Smooth muscle cell (in vitro differentiated cells): ENCODE data around the gene TBX1. TPM values are rescaled to one million over a fixed set of nuclear protein-coding genes. Genes with fewer than 3 reads are reported as not detected.
"Not testable (repeated sequence)": the region's sequence is repeated elsewhere in the genome, so short reads cannot be mapped to it uniquely, and the experiment has no call there.

ENCODE experiments used
- DNase-seq: peaks from one replicate; lab custom pipeline; 2025; ENCODE audit not compliant: unreplicated experiment; lab: John Stamatoyannopoulos, UW
- H2AFZ ChIP-seq: fragments of 200-600 bp; sonication (generic); 2 replicates; pipeline ENCODE4 v1.6.0; 2016; ENCODE audit warnings: antibody characterized with exemption, low read depth, mild to moderate bottlenecking
- H3F3A ChIP-seq: fragments of 200-600 bp; sonication (generic); 2 replicates; pipeline ENCODE4 v1.6.0; 2017; ENCODE audit warnings: antibody characterized with exemption, low read depth
- H3K27ac ChIP-seq: fragments of 200-600 bp; sonication (generic); 2 replicates; pipeline ENCODE4 v1.5.1; 2016; ENCODE audit warnings: low read depth, mild to moderate bottlenecking
- H3K27me3 ChIP-seq: fragments of 200-600 bp; sonication (generic); 2 replicates; pipeline ENCODE4 v1.6.1; 2016; ENCODE audit warnings: low read depth, mild to moderate bottlenecking
- H3K36me3 ChIP-seq: fragments of 200-600 bp; sonication (generic); 2 replicates; pipeline ENCODE4 v1.5.1; 2016; ENCODE audit warnings: low read depth
- H3K4me1 ChIP-seq: fragments of 200-600 bp; sonication (generic); 2 replicates; pipeline ENCODE4 v1.5.1; 2016; ENCODE audit warnings: low read depth
- H3K4me2 ChIP-seq: fragments of 200-600 bp; sonication (generic); 2 replicates; pipeline ENCODE4 v1.6.0; 2016; ENCODE audit warnings: mild to moderate bottlenecking
- H3K4me3 ChIP-seq: fragments of 200-600 bp; sonication (generic); 2 replicates; pipeline ENCODE4 v1.5.1; 2016; ENCODE audit warnings: mild to moderate bottlenecking
- H3K79me2 ChIP-seq: fragments of 200-600 bp; sonication (generic); 2 replicates; pipeline ENCODE4 v1.6.0; 2016; ENCODE audit warnings: low read depth, mild to moderate bottlenecking
- H3K9ac ChIP-seq: fragments of 200-600 bp; sonication (generic); 2 replicates; pipeline ENCODE4 v1.6.0; 2016; ENCODE audit warnings: low read depth
- H3K9me3 ChIP-seq: fragments of 200-600 bp; sonication (generic); replicated peaks from 2 replicates; pipeline ENCODE4 v1.5.1; 2016; ENCODE audit warnings: low read depth
- H4K20me1 ChIP-seq: fragments of 200-600 bp; sonication (generic); 2 replicates; pipeline ENCODE4 v1.6.0; 2016; ENCODE audit warnings: low read depth
- WGBS: methylation state at CpG from one replicate; pipeline ENCODE4 v1.1.7; 2016; ENCODE audit warnings: low lambda C conversion rate; 5-methylcytosine and 5-hydroxymethylcytosine counted together
- polyA plus RNA-seq: library from polyadenylated mRNA; unstranded; fragments of >200 nt; fragmentation: Nextera tagmentation; extraction: Ambion mirVana; gene quantifications from 2 replicates; pipeline ENCODE4 v1.2.1, GENCODE V29; 2016
- total RNA-seq: library from RNA; depleted of rRNA; stranded (reverse); fragments of >200 nt; gene quantifications from 2 replicates; pipeline ENCODE4 v1.2.3, GENCODE V29; 2014
- TF ChIP-seq, protein P1 (sequence below): fragments of 200-600 bp; sonication (generic); IDR thresholded peaks from 2 replicates; pipeline ENCODE4 v1.5.1; 2017; ENCODE audit warnings: borderline replicate concordance, mild to moderate bottlenecking, antibody characterized with exemption; ENCODE audit not compliant: insufficient read depth, poor library complexity, severe bottlenecking

TBX1 gene
- total and polyA plus RNA-seq, 2 experiments from 2014 or later = not detected

DNA sequence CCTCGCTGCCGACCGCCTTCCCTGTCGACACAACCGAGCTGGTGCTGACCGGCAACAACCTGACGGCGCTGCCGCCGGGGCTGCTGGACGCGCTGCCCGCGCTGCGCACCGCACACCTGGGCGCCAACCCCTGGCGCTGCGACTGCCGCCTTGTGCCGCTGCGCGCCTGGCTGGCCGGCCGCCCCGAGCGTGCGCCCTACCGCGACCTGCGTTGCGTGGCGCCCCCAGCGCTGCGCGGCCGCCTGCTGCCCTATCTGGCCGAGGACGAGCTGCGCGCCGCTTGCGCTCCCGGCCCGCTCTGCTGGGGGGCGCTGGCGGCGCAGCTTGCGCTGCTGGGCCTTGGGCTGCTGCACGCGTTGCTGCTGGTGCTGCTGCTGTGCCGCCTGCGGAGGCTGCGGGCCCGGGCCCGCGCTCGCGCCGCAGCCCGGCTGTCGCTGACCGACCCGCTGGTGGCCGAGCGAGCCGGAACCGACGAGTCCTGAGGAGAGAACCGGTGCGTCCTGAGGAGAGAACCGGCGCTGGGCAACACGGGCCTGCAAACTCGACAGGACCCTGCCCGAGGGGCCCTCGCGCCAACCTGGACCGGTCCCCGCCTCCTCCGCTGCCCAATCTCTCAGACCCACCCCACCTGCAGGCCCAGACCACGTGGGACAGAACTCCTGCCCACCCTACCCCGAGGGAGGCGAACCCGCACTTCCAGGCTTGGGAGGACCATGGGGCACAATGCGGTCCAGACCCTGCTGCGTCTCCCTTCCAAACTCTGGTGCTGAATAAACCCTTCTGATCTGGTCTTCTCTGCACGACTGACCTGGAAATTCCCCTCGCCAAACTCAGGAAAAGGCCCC lies 36.4 kb upstream of the TBX1 start:
- DNase-seq = no peak
- TF ChIP-seq, protein P1, sequence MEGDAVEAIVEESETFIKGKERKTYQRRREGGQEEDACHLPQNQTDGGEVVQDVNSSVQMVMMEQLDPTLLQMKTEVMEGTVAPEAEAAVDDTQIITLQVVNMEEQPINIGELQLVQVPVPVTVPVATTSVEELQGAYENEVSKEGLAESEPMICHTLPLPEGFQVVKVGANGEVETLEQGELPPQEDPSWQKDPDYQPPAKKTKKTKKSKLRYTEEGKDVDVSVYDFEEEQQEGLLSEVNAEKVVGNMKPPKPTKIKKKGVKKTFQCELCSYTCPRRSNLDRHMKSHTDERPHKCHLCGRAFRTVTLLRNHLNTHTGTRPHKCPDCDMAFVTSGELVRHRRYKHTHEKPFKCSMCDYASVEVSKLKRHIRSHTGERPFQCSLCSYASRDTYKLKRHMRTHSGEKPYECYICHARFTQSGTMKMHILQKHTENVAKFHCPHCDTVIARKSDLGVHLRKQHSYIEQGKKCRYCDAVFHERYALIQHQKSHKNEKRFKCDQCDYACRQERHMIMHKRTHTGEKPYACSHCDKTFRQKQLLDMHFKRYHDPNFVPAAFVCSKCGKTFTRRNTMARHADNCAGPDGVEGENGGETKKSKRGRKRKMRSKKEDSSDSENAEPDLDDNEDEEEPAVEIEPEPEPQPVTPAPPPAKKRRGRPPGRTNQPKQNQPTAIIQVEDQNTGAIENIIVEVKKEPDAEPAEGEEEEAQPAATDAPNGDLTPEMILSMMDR = peak; percentile 10
- Histone ChIP-seq H3K9ac (no peak overlapping the region), H3K9me3 (no peaks in the 10 kb centered on the region), H3K4me2 (peak overlapping the region; percentile 83), H3K4me1 (peaks cover 17% of the 10 kb centered on the region), H3K79me2 (no peaks in the 10 kb centered on the region), H2AFZ (no peak overlapping the region), H3K27ac (no peak overlapping the region), H3K36me3 (no peaks in the 10 kb centered on the region), H3K4me3 (peak overlapping the region; percentile 36), H4K20me1 (peaks cover 47% of the 10 kb centered on the region), H3F3A (no peaks in the 10 kb centered on the region), H3K27me3 (peaks cover 44% of the 10 kb centered on the region)
- WGBS = 6% methylated on average over 84 of the region's 89 CpGs

DNA sequence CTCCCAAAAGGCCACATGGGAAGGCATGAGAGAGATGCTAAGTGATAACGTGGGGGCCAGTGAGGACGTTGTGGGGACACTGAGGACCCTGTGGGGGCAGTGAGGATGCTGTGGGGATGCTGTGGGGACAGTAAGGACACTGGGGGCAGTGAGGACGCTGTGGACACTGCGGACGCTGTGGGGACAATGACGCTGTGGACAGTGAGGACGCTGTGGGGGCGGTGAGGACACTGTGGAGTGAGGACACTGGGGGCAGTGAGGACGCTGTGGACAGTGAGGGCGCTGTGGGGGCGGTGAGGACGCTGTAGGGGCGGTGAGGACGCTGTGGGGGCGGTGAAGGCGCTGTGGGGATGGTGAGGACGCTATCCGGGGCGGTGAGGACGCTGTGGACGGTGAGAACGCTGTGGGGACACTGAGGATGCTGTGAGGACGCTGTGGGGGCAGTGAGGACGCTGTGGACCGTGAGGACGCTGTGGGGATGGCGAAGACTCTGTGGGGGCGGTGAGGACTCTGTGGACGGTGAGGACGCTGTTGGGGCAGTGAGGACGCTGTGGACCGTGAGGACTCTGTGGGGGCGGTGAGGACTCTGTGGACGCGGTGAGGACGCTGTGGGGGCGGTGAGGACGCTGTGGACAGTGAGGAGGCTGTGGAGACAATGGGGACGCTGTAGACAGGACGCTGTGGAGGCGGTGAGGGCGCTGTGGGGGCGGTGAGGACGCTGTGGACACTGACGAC lies 35.5 kb upstream of the TBX1 start:
- Histone ChIP-seq H4K20me1 (peaks cover 38% of the 10 kb centered on the region), H3K4me1 (peaks cover 17% of the 10 kb centered on the region), H3F3A (no peaks in the 10 kb centered on the region), H3K9ac (no peak overlapping the region), H3K4me3 (no peak overlapping the region), H3K27me3 (peaks cover 35% of the 10 kb centered on the region), H2AFZ (no peak overlapping the region), H3K36me3 (no peaks in the 10 kb centered on the region), H3K9me3 (no peaks in the 10 kb centered on the region), H3K79me2 (no peaks in the 10 kb centered on the region), H3K4me2 (no peak overlapping the region), H3K27ac (no peak overlapping the region)
- no peak for DNase-seq
- TF ChIP-seq, protein P1 = no peak
- 85% methylated on average over 35 of the region's 45 CpGs for WGBS

DNA sequence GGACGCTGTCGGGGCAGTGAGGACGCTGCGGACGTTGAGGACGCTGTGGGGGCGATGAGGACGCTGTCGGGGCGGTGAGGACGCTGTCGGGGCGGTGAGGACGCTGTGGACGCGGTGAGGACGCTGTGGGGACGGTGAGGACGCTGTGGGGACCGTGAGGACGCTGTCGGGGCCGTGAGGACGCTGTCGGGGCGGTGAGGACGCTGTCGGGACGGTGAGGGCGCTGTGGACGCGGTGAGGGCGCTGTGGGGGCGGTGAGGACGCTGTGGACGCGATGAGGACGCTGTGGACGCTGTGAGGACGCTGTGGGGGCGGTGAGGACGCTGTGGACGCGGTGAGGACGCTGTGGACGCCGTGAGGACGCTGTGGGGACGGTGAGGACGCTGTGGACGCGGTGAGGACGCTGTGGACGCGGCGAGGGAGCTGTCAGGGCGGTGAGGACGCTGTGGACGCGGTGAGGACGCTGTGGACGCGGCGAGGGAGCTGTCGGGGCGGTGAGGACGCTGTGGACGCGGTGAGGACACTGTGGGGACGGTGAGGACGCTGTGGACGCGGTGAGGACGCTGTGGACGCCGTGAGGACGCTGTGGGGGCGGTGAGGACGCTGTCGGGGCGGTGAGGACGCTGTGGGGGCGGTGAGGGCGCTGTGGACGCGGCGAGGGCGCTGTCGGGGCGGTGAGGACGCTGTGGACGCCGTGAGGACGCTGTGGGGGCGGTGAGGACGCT lies 34.4 kb upstream of the TBX1 start:
- not testable (repeated sequence) for H2AFZ ChIP-seq, H3K79me2 ChIP-seq, H3K4me3 ChIP-seq, H3F3A ChIP-seq, H3K36me3 ChIP-seq, H3K4me2 ChIP-seq, H3K27ac ChIP-seq, DNase-seq, H3K9me3 ChIP-seq, H3K9ac ChIP-seq
- Histone ChIP-seq H4K20me1 (peaks cover 27% of the 10 kb centered on the region), H3K4me1 (peaks cover 17% of the 10 kb centered on the region), H3K27me3 (peaks cover 30% of the 10 kb centered on the region)
- WGBS = 90% methylated on average over 4 of the region's 96 CpGs
